KMS-11 (cell line): Measurements from ENCODE around the gene IRF7.

Experiments used
- H2AFZ ChIP-seq: fragments of 200-600 bp; sonication (generic); 2 replicates; pipeline ENCODE4 v1.6.1; 2016; ENCODE audit warnings: antibody characterized with exemption, mixed run types, low read depth
- H3K27ac ChIP-seq: fragments of 200-600 bp; sonication (generic); 2 replicates; pipeline ENCODE4 v1.6.1; 2016; ENCODE audit warnings: mild to moderate bottlenecking, mixed run types
- H3K27me3 ChIP-seq: fragments of 200-600 bp; sonication (generic); 2 replicates; pipeline ENCODE4 v1.6.1; 2017; ENCODE audit warnings: mild to moderate bottlenecking, low read depth, mixed run types, moderate library complexity; ENCODE audit not compliant: insufficient read depth
- H3K36me3 ChIP-seq: fragments of 200-600 bp; sonication (generic); 2 replicates; pipeline ENCODE4 v1.6.1; 2017; ENCODE audit warnings: mild to moderate bottlenecking, mixed run types; ENCODE audit not compliant: insufficient read depth
- H3K4me1 ChIP-seq: fragments of 200-600 bp; sonication (generic); 2 replicates; pipeline ENCODE4 v1.6.1; 2016; ENCODE audit warnings: mild to moderate bottlenecking, low read depth, mixed run types; ENCODE audit not compliant: poor library complexity, severe bottlenecking
- H3K4me2 ChIP-seq: fragments of 200-600 bp; sonication (generic); 2 replicates; pipeline ENCODE4 v1.7.0; 2016; ENCODE audit warnings: mild to moderate bottlenecking, mixed run types
- H3K4me3 ChIP-seq: fragments of 200-600 bp; sonication (generic); IDR thresholded peaks from 2 replicates; pipeline ENCODE4 v1.6.1; 2017; ENCODE audit warnings: low read depth, low read length, mixed read lengths; ENCODE audit not compliant: insufficient read depth
- H3K79me2 ChIP-seq: fragments of 200-600 bp; sonication (generic); 2 replicates; pipeline ENCODE4 v1.6.1; 2016; ENCODE audit warnings: low read depth, mixed run types; ENCODE audit not compliant: insufficient read depth
- H3K9ac ChIP-seq: fragments of 200-600 bp; sonication (generic); 2 replicates; pipeline ENCODE4 v1.6.1; 2016; ENCODE audit warnings: mild to moderate bottlenecking, mixed run types
- H4K20me1 ChIP-seq: fragments of 200-600 bp; sonication (generic); 2 replicates; pipeline ENCODE4 v1.6.1; 2016; ENCODE audit warnings: mild to moderate bottlenecking, mixed run types; ENCODE audit not compliant: insufficient read depth
- TF ChIP-seq, protein P1 (sequence below): fragments of 200-600 bp; sonication (generic); conservative IDR thresholded peaks from 2 replicates; pipeline ENCODE4 v1.6.1; 2017; ENCODE audit warnings: low read depth, mild to moderate bottlenecking, antibody characterized with exemption, low read length, moderate library complexity, mixed read lengths

IRF7 gene

GRCh38 chr11:615504-616319 is at the start of gene IRF7:
TSS of gene IRF7 (minus strand) at chr11:615950. CDS start at chr11:615364, 586 bp downstream.
- peak within 1 kb of the TSS; percentile 61; the same call in 1 of the 2 replicates for H3K9ac ChIP-seq
- H3K4me1 ChIP-seq: peaks cover 16% of the 10 kb centered on the region
- H3K4me3 ChIP-seq: no peak within 1 kb of the TSS
- H4K20me1 ChIP-seq: no peaks in the 10 kb centered on the region
- no peaks in the 10 kb centered on the region for H3K27me3 ChIP-seq
- no peaks in the 10 kb centered on the region; the same call in 1 of the 2 replicates for H3K36me3 ChIP-seq
- TF ChIP-seq, protein P1, sequence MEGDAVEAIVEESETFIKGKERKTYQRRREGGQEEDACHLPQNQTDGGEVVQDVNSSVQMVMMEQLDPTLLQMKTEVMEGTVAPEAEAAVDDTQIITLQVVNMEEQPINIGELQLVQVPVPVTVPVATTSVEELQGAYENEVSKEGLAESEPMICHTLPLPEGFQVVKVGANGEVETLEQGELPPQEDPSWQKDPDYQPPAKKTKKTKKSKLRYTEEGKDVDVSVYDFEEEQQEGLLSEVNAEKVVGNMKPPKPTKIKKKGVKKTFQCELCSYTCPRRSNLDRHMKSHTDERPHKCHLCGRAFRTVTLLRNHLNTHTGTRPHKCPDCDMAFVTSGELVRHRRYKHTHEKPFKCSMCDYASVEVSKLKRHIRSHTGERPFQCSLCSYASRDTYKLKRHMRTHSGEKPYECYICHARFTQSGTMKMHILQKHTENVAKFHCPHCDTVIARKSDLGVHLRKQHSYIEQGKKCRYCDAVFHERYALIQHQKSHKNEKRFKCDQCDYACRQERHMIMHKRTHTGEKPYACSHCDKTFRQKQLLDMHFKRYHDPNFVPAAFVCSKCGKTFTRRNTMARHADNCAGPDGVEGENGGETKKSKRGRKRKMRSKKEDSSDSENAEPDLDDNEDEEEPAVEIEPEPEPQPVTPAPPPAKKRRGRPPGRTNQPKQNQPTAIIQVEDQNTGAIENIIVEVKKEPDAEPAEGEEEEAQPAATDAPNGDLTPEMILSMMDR: no peak
- peak within 1 kb of the TSS; percentile 54 for H2AFZ ChIP-seq
- no peaks in the 10 kb centered on the region for H3K79me2 ChIP-seq
- H3K4me2 ChIP-seq: peak within 1 kb of the TSS; percentile 73
- peak within 1 kb of the TSS; percentile 72 for H3K27ac ChIP-seq

DNA sequence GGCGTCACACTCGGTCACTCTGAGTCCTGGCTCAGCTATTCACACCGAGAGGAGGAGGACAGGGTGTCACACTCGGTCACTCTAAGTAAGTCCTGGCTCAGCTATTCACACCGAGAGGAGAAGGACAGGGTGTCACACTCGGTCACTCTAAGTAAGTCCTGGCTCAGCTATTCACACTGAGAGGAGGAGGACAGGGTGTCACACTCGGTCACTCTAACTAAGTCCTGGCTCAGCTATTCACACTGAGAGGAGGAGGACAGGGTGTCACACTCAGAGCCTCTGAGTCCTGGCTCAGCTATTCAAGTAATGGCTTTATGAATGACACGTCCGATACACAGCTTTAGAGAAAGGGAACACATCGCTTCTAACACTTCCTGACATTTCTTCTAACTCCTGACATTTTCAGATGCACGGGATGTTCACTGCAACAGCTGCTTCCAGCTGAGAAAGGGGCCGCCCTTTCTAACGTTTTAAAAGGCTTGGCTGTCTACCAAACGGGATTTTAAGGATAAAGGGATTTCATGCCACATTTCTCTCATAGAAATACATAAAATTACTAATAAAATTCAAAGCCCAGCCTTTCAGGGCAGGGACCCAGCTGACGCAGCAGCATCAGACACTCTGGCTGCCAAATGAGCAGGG is 49.4 kb upstream of the IRF7 start:
- Histone ChIP-seq H3K4me1 (peaks cover 41% of the 10 kb centered on the region), H3K36me3 (peaks cover 4% of the 10 kb centered on the region; the same call in 1 of the 2 replicates), H3K79me2 (no peaks in the 10 kb centered on the region), H4K20me1 (no peaks in the 10 kb centered on the region), H3K4me2 (peak overlapping the region; percentile 77), H3K27me3 (no peaks in the 10 kb centered on the region), H3K9ac (peak overlapping the region; percentile 42), H3K27ac (peak overlapping the region; percentile 91), H2AFZ (peak overlapping the region; percentile 2; the same call in 1 of the 2 replicates), H3K4me3 (no peak overlapping the region)
- TF ChIP-seq, protein P1: no peak

GRCh38 chr11:662689-663274 is 47.0 kb upstream of the IRF7 start:
- Histone ChIP-seq H3K4me2 (no peak overlapping the region), H3K27ac (no peak overlapping the region)

More at GRCh38 chr11:662689-663274, 47.0 kb upstream of the IRF7 start:
- no peak overlapping the region for H3K4me3 ChIP-seq
- H3K4me1 ChIP-seq: peaks cover 27% of the 10 kb centered on the region
- TF ChIP-seq, protein P1: peak; percentile 78
- no peaks in the 10 kb centered on the region for H4K20me1 ChIP-seq
- H2AFZ ChIP-seq: no peak overlapping the region
- no peak overlapping the region for H3K9ac ChIP-seq
- H3K79me2 ChIP-seq: no peaks in the 10 kb centered on the region
- H3K36me3 ChIP-seq: peaks cover 4% of the 10 kb centered on the region; the same call in 1 of the 2 replicates
- H3K27me3 ChIP-seq: no peaks in the 10 kb centered on the region
